ENCODE measurements around the gene ANKS3.

DNA sequence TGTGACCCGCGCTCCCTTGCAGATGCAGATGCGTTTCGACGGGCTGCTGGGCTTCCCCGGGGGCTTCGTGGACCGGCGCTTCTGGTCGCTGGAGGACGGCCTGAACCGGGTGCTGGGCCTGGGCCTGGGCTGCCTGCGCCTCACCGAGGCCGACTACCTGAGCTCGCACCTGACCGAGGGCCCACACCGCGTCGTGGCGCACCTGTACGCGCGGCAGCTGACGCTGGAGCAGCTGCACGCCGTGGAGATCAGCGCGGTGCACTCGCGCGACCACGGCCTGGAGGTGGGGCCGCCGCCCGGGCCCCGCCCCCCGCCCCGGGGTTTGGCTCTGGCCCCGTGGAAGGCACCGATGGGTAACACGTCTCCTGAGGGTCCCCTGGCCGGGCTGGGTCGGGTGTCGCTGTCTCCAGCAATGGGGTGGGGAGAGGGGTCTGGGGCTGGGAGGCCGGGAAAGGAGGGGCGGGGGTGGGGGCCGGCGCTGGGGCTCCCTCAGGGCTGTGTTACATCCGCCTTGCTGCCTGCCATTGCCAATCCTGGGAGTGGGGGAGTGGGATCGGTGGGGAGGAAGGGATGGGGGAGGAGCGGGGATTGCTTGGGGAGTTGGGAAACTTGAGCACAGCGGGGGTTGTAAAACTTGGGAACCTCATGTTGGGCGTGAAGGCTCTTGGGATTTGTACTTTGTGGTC is 40.0 kb downstream of the ANKS3 start:
- TF ChIP-seq, protein P1, sequence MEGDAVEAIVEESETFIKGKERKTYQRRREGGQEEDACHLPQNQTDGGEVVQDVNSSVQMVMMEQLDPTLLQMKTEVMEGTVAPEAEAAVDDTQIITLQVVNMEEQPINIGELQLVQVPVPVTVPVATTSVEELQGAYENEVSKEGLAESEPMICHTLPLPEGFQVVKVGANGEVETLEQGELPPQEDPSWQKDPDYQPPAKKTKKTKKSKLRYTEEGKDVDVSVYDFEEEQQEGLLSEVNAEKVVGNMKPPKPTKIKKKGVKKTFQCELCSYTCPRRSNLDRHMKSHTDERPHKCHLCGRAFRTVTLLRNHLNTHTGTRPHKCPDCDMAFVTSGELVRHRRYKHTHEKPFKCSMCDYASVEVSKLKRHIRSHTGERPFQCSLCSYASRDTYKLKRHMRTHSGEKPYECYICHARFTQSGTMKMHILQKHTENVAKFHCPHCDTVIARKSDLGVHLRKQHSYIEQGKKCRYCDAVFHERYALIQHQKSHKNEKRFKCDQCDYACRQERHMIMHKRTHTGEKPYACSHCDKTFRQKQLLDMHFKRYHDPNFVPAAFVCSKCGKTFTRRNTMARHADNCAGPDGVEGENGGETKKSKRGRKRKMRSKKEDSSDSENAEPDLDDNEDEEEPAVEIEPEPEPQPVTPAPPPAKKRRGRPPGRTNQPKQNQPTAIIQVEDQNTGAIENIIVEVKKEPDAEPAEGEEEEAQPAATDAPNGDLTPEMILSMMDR (IDR thresholded peaks at IDR 0.05), result no peak
- TF ChIP-seq POLR2A (IDR thresholded peaks at IDR 0.05), result no peak
